Measurements from ENCODE around the gene CCT5.
A peak's percentile ranks its signal among the peaks of the same experiment; 100 is the strongest.
"Not testable (repeated sequence)": the region's sequence is repeated elsewhere in the genome, so short reads cannot be mapped to it uniquely, and the experiment has no call there.

The CCT5 gene

GRCh38 chr5:10246761-10247160, 3.3 kb upstream of the CCT5 start:
- no peak for DNase-seq (ENCODE audit: low spot score)

GRCh38 chr5:10247217-10247616, 2.9 kb upstream of the CCT5 start:
- not testable (repeated sequence) for DNase-seq (ENCODE audit: low spot score)

GRCh38 chr5:10248378-10249260, 1.5 kb upstream of the CCT5 start:
- peak; percentile 47 for DNase-seq (ENCODE audit: low spot score)

GRCh38 chr5:10250806-10251276, 761 bp downstream of the CCT5 start:
- DNase-seq (ENCODE audit: low spot score): no peak

GRCh38 chr5:10251405-10251804, 1.3 kb downstream of the CCT5 start:
- DNase-seq (ENCODE audit: low spot score): no peak

GRCh38 chr5:10253390-10253789, 3.3 kb downstream of the CCT5 start:
- no peak for DNase-seq (ENCODE audit: low spot score)

GRCh38 chr5:10254686-10255085, 4.6 kb downstream of the CCT5 start:
- DNase-seq (ENCODE audit: low spot score): no peak

- DNase-seq (ENCODE audit: low spot score): no peak
Measured at GRCh38 chr5:10257870-10258269, 7.8 kb downstream of the CCT5 start.

GRCh38 chr5:10259899-10260298, 9.8 kb downstream of the CCT5 start:
- no peak for DNase-seq (ENCODE audit: low spot score)

GRCh38 chr5:10261065-10261464, 11.0 kb downstream of the CCT5 start:
- no peak for DNase-seq (ENCODE audit: low spot score)

- DNase-seq (ENCODE audit: low spot score): peak; percentile 60
Measured at GRCh38 chr5:10262121-10262774, 12.2 kb downstream of the CCT5 start.

- DNase-seq (ENCODE audit: low spot score): no peak
Measured at GRCh38 chr5:10262995-10263394, 12.9 kb downstream of the CCT5 start.

GRCh38 chr5:10264604-10265003, 14.5 kb downstream of the CCT5 start:
- no peak for DNase-seq (ENCODE audit: low spot score)

GRCh38 chr5:10265245-10266109, 15.4 kb downstream of the CCT5 start:
- no peak for DNase-seq (ENCODE audit: low spot score)

- DNase-seq (ENCODE audit: low spot score): no peak
Measured at GRCh38 chr5:10266137-10266536, 16.1 kb downstream of the CCT5 start.

GRCh38 chr5:10266839-10267238, 16.8 kb downstream of the CCT5 start:
- DNase-seq (ENCODE audit: low spot score): no peak

GRCh38 chr5:10268100-10268499, 18.0 kb downstream of the CCT5 start:
- no peak for DNase-seq (ENCODE audit: low spot score)

- no peak for DNase-seq (ENCODE audit: low spot score)
Measured at GRCh38 chr5:10272053-10272874, 22.2 kb downstream of the CCT5 start.

- DNase-seq (ENCODE audit: low spot score): not testable (repeated sequence)
Measured at GRCh38 chr5:10272875-10273209, 22.8 kb downstream of the CCT5 start.

GRCh38 chr5:10275460-10275859, 25.4 kb downstream of the CCT5 start:
- DNase-seq (ENCODE audit: low spot score): no peak

- no peak for DNase-seq (ENCODE audit: low spot score)
Measured at GRCh38 chr5:10275991-10276390, 25.9 kb downstream of the CCT5 start.

GRCh38 chr5:10276691-10277090, 26.6 kb downstream of the CCT5 start:
- DNase-seq (ENCODE audit: low spot score): no peak
